SIG-M5 treated with dmso at 0.1 percent for 504 hours (cell line): ENCODE results near the gene SNRPA1.
A peak's percentile ranks its signal among the peaks of the same experiment; 100 is the strongest.

Source experiments
- DNase-seq: peaks from one replicate; lab custom pipeline; 2025; ENCODE audit not compliant: unreplicated experiment; lab: John Stamatoyannopoulos, UW

Gene SNRPA1

GRCh38 chr15:101320501-101321052, 25.5 kb upstream of the SNRPA1 start:
- peak; percentile 89 for DNase-seq

- DNase-seq: no peak
Measured at GRCh38 chr15:101318839-101319238, 23.8 kb upstream of the SNRPA1 start.

- no peak for DNase-seq
Measured at GRCh38 chr15:101318147-101318819, 23.2 kb upstream of the SNRPA1 start.

DNA sequence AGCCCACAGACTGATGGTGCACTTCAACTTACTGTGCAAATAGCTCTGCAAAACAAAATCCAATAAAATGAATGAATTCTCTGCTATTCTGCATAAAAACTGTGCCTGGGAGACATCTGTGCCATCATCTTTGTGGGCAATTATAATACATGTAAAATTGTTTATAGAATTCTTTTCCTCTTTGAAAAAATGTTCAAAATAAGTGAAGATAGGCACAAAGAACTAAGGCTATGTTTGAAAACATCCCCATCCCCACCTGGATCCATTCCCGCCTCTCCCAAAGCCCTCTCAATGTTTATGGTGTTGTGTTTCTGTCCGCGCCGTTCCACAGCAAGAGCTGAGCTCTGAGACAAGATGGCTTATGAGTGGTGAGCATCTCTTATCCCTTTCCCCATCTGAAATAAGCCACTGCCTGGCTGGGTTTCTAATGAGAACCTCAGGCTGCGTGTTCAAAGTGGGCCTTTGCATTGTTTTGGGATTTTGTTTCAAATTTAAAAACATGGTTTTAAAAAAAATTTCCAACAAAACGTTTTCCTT, 22.4 kb upstream of the SNRPA1 start:
- DNase-seq: no peak

GRCh38 chr15:101316529-101316928, 21.5 kb upstream of the SNRPA1 start:
- no peak for DNase-seq

DNA sequence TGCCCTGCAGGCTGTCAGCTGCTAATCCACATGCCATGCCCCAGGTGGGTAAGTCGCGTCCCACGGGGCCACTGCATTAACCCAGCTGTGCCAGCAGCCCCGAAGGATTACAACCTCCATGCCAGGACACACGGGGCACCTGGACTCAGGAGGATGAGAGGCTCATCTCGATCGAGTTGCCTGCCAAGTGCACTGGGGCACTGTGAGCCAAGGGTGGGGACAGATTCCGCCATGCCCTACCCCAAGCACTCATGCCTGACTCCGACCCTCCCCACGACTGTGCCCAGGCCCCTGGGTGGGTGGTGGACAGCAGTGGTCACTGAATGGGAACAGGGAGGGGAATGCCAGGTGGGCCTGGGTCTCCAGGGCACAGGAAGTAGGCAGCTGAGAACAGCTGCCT, 20.7 kb upstream of the SNRPA1 start:
- no peak for DNase-seq

- no peak for DNase-seq
Measured at GRCh38 chr15:101314336-101315125, 19.5 kb upstream of the SNRPA1 start.

GRCh38 chr15:101313041-101313761, 18.2 kb upstream of the SNRPA1 start:
- DNase-seq: no peak

DNA sequence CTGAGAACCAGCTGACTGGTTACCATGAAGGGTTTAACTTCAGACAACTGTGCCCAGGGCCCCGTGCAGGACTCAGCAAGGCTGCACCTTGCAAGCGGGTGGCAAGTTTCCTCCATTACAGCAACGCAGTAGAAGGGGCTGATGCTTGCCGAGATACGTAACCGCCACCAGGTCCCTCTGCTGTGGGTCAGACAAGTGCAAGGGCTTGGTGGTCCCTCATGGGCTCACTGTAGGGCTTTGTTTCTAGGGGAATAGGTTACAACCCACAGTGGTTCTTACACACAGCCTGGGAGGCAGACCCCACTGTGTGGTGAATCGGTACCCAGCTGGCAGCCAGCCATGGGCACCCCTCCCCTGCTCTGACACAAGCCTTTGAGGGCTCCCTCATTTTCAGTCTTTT, 15.5 kb upstream of the SNRPA1 start:
- no peak for DNase-seq

- DNase-seq: no peak
Measured at GRCh38 chr15:101310161-101310480, 15.1 kb upstream of the SNRPA1 start.

- no peak for DNase-seq
Measured at GRCh38 chr15:101309436-101310160, 14.6 kb upstream of the SNRPA1 start.

DNA sequence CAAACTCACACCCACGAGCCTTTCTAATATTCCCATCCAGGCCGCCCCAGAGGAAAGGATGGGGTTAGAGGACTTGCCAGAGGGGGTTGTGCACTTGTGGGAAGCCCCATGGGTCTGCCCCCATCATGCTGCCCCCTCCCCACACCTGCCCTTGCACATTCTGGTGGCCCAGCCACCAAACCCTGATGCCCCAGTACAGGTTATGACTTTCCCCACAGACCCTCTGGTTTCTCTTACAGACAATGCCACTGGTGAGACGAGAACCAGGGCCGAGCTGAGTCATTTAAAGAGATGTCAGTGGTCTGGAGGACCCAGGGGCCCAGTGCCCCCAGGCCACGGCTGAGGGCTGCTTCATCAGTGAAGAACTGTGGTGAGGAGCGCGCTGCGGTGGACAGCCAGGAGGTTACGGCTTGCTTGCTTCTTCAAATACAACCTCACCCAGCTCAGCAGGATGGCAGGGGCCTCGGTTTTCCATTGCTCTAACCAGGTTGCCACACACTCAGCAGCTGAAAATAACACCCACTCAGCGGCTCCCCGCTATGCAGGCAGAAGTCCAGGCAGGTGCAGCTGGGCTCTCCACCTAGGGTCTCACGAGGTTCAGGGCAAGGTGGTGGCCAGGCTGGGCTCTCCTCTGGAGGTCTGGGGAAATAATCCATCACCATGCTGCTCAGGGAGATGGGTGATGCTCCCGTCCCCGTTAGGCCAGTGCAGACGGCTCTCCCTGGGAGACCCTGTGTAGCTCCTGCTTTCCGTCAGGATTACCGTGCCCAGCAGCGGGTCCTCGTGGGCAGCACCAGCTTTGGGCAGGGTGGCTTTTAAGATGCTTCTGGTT, 13.8 kb upstream of the SNRPA1 start:
- no peak for DNase-seq

DNA sequence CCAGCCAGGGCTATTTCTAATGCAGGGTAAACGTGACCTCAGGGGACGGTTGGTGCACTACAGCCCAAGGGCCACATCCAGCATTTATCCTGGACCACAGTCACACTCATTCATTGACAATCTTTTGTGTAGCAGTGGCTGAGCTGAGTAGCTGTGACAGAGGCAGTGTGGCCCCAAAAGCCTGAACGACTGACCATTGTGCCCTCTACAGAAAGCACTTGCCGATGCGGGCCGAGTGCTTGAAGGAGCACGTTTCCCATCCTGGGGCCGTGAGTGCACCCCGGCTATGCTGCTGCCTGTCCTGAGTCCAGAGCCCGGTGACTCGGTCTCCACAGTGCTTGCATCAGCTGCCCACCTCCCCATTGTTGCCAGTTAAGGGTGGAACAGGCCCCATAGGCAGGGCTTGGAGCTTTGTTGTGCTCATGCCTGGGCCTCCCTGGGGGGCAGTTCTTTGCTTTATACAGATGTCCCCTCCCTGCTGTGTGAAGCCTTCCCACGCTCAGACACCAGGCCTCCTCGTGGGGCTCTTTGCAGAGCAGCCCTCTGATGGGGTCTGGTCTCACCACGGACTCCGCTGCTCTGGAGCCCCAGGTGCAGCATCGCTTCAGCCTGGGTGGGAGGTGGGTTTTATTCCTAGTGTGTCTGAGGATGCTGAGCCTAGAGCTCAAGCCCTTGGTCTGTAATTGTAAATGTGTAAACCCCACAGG, 13.0 kb upstream of the SNRPA1 start:
- no peak for DNase-seq

GRCh38 chr15:101307048-101307896, 12.2 kb upstream of the SNRPA1 start:
- DNase-seq: no peak

DNA sequence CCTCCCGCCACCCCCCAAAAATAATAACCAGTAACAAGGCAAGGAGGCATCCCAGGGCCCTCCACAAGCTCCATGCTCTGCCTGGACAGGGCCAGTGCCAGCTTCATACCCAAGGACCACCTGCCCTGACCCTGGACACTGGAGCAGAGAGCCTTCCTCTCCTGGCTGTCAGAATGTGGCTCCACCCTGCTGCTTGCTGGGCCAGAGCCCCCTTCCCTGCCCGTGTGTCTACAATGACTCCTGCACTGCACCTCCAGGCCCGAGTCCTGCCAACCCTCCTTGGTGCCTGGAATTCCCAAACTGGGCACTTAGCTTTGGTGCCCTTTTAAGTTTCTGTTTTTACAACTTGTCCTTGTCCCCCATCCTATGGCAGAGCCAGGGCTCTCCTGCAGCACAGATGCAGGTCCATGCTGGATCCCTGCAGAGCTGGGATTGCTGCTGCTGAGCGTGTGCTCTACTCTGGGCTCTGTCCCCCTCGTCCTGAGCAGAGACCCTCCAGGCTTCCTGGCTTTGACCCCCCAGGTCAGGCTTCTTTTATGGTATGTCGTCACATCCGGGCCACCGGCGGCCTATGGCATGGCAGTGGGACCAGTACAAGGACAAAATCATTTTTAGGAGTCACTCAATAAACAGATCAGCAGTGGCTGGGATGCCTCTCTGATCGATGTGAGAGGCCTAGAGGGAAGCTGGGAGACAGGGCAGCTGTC, 11.4 kb upstream of the SNRPA1 start:
- no peak for DNase-seq

DNA sequence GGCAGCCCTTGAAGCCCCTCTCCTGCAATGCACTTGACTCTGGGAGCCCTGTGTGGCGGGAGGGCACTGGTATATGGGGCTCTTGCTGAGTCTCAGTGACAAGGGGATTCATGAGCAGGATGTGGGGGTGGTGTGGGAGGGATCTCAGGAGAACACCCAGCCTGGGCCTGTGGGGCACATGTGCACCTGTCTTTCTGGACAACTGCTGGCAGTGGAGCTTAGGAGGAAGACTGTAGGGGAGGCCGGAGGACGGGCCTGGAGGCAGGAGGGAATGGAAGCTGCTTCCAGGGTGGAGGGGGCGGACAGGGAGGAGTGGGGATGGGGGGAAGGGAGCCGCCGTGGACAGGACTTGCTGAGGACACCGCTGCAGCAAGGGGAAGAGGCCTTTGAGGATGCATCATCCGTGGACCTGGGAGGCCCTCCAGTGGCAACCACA, 10.8 kb upstream of the SNRPA1 start:
- DNase-seq: no peak

GRCh38 chr15:101303408-101303807, 8.4 kb upstream of the SNRPA1 start:
- no peak for DNase-seq
